Measurements from ENCODE around the gene EPDR1.
"Not testable (repeated sequence)": the region's sequence is repeated elsewhere in the genome, so short reads cannot be mapped to it uniquely, and the experiment has no call there.

EPDR1 gene

DNA sequence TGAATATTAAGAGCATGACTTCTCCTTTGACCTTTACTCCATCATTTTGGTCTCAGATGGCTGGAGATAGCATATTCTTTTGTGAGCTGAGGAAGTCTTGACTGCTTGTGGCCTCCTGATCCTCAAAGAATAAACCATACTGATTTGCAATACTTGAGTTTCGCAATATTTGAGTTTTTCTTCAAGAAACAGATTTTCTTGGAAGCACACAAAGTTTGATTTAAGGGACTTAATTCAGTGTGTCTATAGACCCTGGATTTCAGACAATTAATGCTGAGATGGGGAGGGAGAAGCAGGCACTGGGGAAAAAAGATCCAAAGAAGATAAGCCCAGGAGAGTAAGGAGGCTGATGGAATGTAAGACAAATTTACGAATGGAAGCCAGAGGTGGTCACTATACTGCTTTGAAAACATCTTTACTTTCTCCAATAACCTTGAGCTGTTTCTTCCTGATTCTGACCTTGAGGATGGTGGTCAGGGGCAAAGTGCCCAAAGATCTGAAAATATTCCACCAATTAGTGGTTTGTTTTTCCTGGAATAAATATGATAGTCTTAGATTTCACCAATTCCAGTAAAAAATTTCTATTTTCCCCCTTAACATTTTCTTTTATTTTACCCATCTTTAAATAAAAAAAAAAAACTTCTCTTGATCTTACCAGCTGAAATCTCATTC, 7.5 kb downstream of the EPDR1 start:
- FAIRE-seq (no peak), DNase-seq (ENCODE audit: insufficient read length, low spot score) (no peak)

DNA sequence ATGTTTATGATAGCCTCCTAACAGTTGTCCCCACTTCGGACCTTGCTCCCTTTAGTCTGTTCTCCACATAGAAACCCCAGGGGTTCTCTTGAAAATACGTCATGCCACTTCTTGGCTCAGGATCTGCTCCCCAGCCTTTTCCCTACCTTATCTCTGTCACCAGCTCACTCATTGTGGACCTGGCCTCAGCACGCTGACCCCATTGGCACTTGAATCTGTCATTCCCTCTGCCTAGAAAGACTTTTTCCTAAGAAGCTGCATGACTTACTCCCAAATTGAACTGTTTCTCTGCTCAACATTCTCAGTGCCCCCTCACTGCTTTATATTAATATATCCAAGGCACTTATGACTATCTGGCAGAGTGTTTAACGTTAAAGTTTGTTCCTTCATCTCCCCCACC, 8.4 kb downstream of the EPDR1 start:
- DNase-seq (ENCODE audit: insufficient read length, low spot score) = no peak
- no peak for FAIRE-seq

DNA sequence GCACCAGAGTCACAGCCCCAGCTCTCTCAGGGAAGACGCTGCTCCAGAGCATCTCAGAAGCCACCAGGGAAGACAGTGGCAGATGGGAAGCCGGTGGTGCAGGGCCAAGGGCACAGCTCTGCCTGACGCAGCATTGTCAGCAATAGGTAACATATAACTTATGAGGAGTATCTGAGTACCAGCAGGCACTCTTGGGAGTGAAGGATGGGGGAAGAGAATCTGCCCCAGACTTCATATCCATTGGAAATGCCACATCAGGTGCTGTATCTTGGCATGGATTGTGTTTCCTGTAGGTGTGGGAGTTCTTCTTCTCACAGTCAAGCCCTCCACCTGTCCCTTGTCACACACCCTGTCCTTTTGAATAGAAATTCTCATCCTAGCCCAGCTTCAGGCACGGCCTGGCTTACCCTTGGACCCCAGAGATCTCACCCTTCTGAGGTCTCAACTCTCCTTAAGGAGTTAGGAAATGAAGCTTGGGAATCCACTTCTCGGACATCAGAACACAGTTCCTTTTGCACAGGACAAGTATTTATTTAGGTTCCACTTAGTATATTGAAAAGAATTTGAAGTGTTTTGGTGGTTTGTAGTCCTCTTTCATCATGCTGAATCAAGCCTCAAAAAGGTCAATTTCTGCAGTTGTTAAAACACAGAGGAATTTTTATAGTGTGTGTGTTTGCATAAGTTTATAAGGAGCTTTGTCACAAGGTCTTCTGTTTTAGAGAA, 9.9 kb downstream of the EPDR1 start:
- no peak for DNase-seq (ENCODE audit: insufficient read length, low spot score)

DNA sequence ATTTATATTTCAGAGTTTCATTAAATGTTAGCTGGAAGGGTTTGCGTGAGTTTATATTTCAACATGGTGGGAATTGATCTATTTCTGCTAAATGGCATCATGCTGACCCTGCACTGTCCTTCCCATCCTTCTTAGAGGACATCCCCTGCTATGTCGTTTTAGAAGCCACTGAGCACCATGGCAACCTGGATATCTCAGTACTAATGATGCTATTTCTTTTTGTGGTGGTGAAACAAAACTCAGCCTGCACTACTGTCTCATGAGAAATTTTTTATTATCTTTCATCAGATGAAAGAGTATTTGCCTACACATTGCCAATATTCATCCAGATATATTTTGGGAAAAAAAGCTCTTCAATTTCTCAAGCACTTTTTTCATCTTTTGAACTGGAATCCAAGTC, 12.1 kb downstream of the EPDR1 start:
- DNase-seq (ENCODE audit: insufficient read length, low spot score) (no peak), FAIRE-seq (no peak)

More for the DNA sequence above, 9.9 kb downstream of the EPDR1 start:
- no peak for FAIRE-seq

DNA sequence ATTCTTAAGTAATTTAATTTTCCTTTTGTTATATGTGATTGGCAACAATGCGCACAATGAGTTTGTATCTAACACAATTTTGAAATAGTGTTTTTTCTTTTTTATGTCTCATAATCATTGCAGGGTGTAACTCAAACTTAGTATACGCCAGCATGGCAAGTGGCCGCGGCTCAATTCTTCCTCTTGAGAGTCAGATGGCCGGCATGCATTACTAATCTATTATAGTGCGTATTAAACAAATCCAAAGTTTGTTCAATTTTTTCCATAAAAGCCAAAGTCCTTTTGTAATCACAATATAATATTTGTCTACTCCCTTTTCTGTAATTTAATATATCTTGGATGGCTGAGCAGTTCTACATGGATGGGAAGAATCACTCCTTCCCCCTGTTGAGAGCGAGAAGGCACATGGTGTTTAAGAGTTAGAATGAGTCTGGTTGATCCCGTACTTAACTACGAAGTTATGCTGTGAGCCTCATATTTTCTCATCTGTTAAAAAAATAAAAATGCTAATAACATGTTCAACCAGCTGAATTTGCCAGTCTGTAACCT, 12.7 kb downstream of the EPDR1 start:
- FAIRE-seq (no peak), DNase-seq (ENCODE audit: insufficient read length, low spot score) (no peak)

DNA sequence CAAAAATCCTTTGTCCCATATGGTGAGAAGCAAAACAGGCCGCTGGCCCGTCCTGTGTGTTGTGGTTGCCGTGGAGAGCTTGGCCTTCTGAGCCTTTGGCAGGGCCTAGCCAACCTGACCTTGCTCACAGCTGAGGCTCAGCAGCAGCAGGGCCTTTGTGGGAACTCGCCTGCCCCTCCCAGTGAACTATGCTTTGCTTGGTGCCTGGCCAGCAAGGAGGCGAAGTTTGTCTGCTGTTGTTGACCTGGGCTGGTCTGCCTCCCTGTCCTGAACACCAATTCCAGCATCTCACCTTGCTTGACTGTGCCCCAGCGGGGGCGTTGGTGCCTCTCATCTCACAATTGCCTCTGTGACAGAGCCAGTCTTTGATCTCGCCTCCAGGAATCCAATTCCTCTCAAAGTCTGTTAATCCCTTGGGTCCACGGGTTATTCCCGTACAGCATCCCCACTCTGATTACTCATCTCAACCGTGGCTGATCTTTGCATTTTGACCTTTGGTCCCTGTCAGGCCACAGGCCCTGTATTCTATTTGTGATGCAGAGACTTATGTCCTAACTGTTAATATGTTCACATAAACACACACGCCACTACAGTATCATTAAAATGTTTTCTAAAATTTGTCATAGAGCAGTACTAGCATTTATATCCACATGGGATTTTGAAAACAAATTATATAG, 22.6 kb downstream of the EPDR1 start:
- FAIRE-seq (no peak), DNase-seq (ENCODE audit: insufficient read length, low spot score) (no peak)

DNA sequence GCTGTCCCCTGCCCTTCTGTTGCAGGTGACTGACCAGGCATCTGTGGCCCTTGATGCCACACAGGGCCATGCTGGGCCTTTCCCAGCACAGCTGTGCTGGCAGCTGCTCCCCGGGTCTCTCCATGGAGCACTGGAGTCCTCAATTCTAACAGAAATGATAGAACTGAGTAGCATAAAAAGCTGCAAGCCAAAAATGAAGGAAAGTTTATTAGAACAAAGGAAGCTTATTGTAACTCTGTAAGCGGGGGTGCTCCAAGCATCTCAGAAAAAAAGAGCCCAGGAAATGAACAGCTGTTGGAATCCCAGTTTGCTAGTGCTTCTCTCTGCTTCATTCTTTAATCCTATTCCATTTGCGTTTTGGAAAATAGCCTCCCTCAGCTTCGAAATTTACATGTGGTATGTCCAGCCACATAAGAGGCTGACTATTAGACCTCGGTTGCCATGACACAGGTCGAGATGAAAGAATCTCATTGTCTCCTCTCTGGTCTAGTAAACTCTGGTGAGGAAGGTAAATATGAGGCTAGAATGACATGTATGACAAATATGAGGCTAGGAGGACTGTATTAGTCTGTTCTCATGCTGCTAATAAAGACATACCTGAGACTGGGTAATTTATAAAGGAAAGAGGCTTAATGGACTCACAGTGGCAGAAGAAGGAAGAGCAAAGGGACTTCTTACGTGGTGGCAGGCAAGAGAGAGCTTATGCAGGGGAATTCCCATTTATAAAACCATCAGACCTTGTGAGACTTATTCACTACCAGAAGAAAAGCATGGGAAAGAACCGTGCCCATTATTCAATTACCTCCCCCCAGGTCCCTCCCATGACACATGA, 23.7 kb downstream of the EPDR1 start:
- DNase-seq (ENCODE audit: insufficient read length, low spot score) (no peak), FAIRE-seq (no peak)

DNA sequence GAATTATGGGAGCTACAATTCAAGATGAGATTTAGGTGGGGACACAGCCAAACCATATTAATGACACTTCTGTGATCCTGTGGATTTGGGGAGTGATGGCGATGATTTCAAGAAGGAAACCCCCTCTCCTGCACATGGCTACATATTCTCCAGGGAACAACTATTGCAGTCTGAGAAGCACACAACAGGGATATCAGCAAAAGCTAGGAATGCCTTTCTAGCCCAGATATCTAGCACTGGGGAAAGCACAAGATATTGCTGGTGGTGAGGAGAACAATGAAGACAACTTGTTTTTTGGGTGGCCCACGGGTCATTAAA, 24.3 kb downstream of the EPDR1 start:
- FAIRE-seq = no peak
- no peak for DNase-seq (ENCODE audit: insufficient read length, low spot score)

DNA sequence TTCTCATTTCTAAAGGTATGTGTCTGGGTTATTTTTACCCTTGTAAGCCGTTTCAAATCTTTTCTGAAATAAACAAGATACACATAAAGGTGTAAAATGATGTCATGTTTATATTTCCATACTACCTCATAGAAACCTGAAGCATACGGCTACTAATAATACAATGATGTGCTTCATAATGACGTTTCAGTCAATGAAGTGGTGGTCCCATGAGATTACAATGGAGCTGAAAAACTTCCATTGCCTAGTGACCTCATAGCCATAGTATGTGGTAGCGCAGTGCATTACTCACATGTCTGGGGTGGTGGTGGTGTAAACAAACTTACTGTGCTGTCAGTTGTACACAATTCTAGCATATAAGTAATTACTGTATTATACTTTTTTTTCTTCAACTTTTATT, 24.9 kb downstream of the EPDR1 start:
- FAIRE-seq (no peak), DNase-seq (ENCODE audit: insufficient read length, low spot score) (no peak)

DNA sequence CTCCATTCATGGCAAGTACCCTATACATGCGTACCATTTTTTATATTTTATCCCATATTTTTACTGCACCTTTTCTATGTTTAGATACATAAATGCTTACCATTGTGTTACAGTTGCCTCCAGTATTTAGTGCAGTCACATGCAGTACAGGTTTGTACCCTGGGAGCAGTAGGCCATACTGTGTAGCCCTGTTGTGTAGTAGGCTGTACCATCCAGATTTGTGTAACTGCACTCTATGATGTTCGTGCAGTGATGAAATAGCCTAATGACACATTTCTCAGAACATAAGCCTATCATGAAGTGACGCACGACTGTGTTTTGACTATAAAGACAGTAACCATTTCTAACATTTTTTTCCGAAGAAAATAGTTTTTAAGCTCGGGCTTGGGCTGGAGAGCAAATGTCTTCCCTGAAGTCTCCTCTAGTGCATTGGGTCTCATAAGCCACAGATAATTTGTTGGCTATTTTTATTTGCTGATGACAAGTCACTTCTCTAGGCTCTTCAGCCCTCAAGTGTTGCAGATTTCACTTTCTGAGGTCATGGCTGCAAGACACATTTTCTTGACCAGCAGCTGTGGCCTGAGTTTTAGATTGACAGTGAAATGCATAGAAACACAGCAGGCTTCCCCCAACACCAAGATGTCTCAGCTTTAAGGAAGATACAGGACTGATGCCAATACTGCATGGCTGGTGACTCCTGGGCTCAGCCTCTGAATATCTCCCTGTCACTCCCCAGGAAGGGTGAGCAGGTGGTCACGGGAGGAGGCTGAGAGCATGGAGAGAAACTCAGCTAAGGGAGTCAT, 26.9 kb downstream of the EPDR1 start:
- DNase-seq (ENCODE audit: insufficient read length, low spot score) (no peak), FAIRE-seq (peak; percentile 38)

DNA sequence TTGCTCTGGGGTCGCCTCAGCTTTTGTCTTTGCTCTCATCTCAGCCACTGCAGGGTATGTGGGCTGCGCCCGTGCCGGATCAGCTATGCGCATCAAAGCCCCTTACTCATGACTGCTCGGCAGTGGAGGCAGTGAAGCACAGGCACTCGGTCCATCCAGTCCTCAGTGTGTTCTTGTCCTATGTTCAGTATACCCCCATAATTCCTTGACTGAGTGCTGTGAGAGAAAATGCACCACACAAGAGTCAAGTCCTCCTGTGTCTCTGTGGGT, 27.4 kb downstream of the EPDR1 start:
- FAIRE-seq = no peak
- no peak for DNase-seq (ENCODE audit: insufficient read length, low spot score)

DNA sequence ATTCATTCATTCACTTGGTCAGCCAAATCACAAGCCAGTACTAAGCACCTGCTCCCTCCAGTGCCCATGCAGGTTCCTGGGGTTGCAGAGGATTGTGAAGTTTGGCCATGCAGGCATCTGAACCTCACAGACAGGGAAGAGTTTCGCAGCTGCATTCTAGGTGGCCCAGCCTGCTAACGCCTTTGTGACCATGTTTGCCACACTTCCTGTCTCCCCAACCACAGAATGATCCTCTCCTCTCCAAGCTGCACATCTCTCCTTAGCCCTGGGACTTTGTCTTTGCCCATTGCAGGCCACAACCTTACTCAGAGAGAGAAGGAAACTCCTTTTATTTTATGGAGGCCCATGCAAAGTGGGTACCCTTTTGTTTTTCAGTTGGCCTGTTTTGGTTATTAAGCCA, 31.8 kb downstream of the EPDR1 start:
- DNase-seq (ENCODE audit: insufficient read length, low spot score) (no peak), FAIRE-seq (no peak)

DNA sequence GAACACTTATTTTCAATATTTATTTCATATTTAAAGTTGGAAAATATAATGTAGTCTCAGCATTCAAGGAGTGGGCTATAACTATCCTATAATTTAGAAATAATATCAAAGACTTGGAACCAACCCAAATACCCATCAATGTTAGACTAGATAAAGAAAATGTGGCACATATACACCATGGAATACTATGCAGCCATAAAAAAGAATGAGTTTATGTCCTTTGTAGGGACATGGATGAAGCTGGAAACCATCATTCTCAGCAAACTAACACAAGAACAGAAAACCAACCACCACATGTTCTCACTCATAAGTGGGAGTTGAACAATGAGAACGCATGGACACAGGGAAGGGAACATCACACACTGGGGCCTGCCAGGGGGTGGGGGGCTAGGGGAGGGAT, 33.8 kb downstream of the EPDR1 start:
- not testable (repeated sequence) for DNase-seq (ENCODE audit: insufficient read length, low spot score); FAIRE-seq

DNA sequence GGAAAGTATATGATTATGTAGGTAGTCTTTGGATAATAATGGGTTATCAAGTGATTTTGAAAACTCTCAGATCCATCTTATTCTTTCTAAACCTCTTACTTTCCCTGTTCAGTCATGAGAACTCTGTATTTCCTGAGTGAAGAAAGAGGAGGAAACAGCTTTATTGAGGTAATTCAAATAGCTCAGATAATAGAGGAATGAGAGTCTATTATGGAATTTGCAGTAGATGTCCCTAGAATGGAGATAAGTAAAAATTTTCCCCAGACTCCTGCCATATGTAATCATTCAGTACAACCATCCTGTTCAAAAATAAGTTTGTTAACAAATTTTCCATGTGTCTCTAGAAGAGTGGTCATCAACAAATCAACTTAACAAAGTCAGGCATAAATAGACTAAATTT, 36.4 kb downstream of the EPDR1 start:
- DNase-seq (ENCODE audit: insufficient read length, low spot score) (no peak), FAIRE-seq (no peak)

DNA sequence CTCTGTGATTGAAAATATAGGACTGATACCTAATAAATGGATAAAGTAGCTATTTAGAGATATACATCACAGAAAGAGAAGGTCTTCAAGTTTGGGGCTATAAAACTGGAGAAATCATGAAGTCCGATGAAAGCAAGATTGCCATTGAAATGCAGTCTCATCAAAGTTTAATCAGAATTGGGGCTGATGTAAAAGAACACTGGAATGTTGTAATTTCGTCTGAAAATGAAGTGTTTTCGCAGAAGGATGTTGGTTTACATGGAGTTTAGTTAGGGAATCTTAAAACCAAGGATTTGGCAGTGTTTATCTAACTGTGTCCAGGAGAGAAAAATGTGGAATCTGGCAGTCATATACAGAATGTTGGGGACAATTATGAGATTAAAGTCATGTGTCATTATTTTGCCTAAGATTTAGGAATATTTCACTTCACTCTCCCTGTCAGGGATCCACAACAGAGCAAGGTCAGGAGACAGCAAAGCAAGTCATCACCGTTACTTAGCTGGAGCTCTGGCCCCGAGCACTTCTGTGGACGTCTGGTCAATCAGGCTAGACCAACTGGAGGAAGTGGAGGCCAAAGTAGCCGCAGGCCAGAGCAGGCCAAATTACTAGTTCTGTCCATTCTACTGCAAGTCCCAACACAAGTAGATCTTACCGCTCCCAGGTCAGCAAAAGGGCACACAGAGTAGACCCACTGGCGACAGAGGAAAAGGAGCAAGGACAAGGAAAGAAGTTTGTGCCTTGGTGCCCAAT, 37.0 kb downstream of the EPDR1 start:
- DNase-seq (ENCODE audit: insufficient read length, low spot score) (no peak), FAIRE-seq (no peak)

DNA sequence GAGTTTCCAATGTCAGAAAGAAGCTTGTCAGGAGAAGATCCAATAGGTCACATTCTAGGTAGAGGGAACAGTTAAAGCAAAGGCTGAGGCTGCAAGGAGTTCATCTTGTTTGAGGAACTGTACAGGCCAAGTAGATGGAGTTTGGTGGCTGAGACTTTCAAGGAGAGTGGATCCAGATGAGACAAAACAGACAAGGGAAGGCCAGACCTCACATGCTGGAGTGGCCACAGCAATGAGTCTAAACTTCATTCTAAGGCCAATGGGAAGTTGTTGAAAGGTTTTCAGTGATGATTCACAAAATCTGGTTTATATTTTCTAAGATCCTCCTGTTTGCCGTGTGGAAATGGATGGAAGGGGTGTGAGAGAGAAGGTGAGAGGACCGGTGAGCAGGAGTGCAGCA, 40.0 kb downstream of the EPDR1 start:
- DNase-seq (ENCODE audit: insufficient read length, low spot score) = no peak
- no peak for FAIRE-seq

DNA sequence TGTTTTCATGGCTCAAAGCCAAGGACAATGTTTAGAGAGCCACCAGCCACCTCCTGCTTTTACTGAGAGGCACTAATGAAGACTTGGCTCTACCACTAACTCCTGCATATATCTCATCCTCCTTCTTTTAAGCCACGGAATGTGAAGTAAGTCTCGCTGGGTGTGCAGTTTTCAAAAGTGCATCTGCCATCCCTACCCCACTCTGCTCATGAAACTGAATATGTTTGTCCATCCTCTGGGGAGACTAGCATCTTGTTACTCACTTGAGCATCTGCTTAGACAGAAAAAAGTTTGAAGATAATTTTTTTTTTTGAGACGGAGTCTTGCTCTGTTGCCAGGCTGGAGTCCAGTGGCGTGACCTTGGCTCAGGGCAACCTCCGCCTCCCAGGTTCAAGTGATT, 40.8 kb downstream of the EPDR1 start:
- no peak for FAIRE-seq
- DNase-seq (ENCODE audit: insufficient read length, low spot score) = no peak

DNA sequence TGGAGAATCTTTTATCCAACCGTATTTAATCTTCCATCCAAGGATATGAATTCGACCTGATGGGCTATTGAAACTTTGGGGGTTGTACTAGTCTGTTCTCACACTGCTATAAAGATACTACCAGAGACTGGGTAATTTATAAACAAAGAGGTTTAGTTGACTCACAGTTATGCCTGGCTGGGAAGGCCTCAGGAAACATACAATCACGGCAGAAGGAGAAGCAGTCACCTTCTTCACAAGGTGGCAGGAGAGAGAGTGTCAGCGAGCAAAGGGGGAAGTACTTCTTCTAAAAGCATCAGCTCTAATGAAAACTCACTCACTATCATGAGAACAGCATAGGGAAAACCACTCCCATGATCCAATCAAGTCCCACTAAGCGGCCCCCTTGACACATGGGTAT, 43.8 kb downstream of the EPDR1 start:
- FAIRE-seq (no peak), DNase-seq (ENCODE audit: insufficient read length, low spot score) (no peak)

DNA sequence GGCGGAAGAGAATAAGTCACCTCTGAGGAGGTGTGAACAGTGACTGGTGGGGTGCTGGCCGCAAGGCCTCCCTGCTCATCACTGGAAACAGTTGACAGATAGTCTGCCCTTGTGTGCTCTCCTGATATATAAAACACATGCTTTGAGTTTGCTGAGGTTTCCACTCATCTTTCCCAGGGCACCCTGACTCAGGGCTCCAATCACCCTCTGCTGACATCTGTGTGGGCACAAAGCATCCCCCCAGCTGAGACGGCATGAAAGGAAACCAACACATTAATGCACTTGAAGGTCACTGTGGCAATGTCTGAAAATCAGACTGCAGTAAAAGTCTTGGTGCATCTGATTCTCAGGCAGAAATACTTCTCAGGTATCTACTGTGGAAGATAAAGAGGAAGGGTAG, 49.8 kb downstream of the EPDR1 start:
- FAIRE-seq (no peak), DNase-seq (ENCODE audit: insufficient read length, low spot score) (no peak)

DNA sequence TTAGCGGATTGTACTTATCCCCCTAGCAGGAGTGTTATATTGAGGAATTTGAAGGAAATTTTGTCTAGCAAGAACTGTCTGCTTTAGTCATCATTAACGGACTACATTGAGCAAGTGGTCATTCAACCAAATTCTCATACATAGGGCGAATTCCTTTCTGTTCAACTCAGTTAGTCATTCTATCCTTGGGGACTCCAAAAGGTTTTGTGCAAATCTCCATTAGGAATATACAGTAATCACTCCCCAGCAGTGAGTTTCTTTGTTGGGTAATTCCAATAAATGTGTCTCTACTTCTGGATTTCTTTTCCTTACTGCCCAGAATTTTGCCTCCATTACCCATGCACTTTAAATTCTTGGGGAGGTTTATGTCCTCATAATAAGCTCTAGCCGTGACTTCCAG, 51.1 kb downstream of the EPDR1 start:
- FAIRE-seq = no peak
- no peak for DNase-seq (ENCODE audit: insufficient read length, low spot score)
